Activated CD4-positive, alpha-beta T cell treated with anti-CD3 and anti-CD28 coated beads, Interleukin-10, Interleukin-2, amounts not matched to agents 100 ng/mL and 50 ng/mL, durations not matched to agents 16 hours and 8 hours (primary cell): Measurements from ENCODE around the gene ABCB9.
A peak's percentile ranks its signal among the peaks of the same experiment; 100 is the strongest.
"Not testable (repeated sequence)": the region's sequence is repeated elsewhere in the genome, so short reads cannot be mapped to it uniquely, and the experiment has no call there.

Source experiments
- DNase-seq: peaks from one replicate; pipeline ENCODE4 v3.0.0-alpha.2; 2020

The ABCB9 gene

GRCh38 chr12:122965851-122966742, at the start of gene ABCB9:
ABCB9 (minus strand) TSS chr12:122966463; CDS start chr12:122960235, 6,228 bp downstream.
- DNase-seq: peak; percentile 93

GRCh38 chr12:123014473-123014872, 48.2 kb upstream of the ABCB9 start:
- DNase-seq: not testable (repeated sequence)

DNA sequence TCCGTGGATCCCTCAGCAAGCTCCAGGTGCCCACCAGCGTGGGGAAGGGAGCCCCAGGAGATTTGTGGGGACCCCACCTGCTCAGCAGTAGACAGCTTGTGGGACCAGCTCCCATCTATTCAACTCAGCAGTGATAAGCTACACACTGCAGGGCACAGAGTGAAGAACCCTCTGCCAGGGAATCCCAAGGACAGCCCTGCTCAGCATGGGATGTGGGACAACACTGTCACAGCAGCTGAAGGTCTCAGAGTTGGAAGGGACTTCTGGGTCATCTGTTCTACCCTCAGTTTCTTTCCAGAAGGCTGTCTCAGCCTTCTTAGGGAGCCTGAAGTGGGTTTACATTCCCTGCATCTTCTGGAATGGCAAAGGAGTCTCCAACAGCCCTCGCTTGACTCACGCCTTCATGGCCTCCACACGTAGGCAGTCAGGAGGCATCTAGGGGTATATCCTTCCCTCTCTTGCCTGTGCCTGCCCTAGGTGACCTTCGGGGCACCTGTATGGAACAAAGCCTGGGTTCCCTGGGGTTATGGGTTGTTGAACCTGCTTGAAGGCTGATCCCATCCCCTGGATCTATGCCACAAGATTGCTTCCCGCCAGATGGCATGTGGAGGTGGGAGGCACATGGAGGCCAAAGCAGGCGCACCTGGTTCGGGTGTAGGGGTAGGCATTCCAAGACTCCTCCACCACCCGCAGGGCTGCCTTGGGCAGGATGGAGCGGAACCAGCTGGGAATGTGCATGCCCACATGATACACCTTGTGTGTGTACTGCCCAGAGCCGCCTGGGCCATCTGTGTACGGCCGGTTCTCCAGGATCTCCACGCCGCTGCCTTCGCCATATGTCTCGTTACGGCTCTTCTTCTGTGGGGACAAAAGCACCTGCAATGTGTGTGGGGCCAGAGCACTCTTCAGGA, 47.2 kb upstream of the ABCB9 start:
- DNase-seq: no peak

GRCh38 chr12:123011701-123012100, 45.4 kb upstream of the ABCB9 start:
- no peak for DNase-seq

DNA sequence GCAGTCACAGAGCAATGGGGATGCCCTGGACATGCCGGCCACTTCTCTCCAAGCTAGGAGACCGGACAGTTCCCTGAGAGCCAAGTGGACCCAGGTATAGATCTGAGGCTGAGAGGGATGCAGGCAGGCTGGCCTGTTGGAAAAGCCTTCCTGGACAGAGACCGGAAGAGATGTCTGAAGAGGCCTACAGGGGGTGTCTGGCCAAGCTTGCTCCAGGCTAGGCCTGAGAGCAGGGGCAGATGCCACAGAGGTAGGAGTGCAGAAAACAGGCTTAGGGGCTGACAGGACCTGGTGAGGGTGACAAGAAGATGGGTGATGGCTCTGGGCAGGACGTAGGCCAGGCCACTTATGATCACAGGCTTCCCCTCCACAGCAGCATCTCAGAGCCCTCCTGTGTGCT, 44.4 kb upstream of the ABCB9 start:
- no peak for DNase-seq

- no peak for DNase-seq
Observed at GRCh38 chr12:123010110-123010509, 43.8 kb upstream of the ABCB9 start.

DNA sequence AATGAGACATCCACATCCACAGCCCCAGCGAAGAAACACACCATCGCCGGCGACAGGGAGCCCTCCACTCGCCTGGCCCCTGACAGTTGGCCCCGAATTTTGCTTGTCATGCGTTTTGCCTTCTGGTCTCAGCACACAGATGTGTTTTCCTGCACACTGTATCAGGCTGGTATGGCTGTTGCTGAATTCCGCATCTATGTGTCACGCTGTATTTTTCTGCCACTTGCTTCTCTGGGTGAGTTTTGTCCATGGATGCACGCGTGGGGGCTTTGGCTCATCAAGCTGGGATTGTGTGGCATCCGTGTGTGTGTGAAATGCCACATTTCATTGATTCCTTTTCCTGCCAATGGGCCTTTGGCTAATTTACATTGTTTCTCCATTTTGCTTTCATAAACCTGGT, 40.7 kb upstream of the ABCB9 start:
- no peak for DNase-seq

DNA sequence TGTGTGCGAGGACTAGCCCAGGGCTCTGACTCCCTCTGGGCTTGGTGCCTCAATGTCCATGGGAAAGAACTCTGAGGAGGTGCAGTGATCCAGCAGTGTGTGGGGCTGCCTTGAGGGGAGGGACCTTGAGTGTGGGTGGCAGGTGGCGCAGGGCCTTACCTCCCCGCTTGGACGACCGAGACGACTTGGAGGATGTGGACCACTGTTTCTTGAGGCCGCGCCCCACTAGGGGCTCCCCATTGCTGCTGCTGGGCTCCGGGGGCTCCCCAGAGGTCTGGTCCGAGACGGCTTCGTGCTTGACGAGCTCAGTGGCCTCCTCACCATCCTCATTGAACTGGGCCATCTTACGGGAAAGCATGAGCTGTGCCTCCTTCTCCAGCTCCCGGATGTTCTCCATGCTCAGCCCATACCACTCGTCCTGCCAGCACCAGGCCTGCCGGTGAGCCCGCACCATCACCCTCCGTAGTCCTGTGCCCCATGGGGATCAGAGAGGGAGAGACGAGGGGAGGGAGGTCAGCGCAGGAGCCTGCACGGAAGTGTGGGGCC, 38.9 kb upstream of the ABCB9 start:
- DNase-seq: no peak

- DNase-seq: no peak
Observed at GRCh38 chr12:123004287-123004686, 38.0 kb upstream of the ABCB9 start.

GRCh38 chr12:123003257-123003656, 37.0 kb upstream of the ABCB9 start:
- DNase-seq: no peak

- no peak for DNase-seq
Observed at GRCh38 chr12:123001464-123001863, 35.2 kb upstream of the ABCB9 start.

DNA sequence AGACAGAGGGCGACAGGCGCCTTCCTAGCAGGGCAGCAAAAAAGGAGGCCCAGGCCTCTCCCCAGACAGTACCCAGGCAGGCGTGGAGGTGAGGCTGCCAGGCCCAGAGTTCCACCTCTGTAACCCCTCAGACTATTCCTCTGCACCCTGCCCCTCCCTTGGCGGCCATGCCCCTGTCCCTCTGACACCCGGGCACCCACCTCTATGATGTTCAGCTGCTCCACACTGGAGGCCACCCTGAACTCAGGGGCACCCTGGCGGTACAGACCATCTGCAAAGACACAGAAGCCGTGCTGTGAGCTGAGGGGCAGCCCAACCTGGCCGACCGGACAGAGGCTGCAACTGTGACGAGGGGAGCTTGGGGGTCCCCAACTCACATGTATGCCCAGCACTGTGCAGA, 34.3 kb upstream of the ABCB9 start:
- DNase-seq: no peak

- DNase-seq: no peak
Observed at GRCh38 chr12:122999986-123000420, 33.7 kb upstream of the ABCB9 start.

DNA sequence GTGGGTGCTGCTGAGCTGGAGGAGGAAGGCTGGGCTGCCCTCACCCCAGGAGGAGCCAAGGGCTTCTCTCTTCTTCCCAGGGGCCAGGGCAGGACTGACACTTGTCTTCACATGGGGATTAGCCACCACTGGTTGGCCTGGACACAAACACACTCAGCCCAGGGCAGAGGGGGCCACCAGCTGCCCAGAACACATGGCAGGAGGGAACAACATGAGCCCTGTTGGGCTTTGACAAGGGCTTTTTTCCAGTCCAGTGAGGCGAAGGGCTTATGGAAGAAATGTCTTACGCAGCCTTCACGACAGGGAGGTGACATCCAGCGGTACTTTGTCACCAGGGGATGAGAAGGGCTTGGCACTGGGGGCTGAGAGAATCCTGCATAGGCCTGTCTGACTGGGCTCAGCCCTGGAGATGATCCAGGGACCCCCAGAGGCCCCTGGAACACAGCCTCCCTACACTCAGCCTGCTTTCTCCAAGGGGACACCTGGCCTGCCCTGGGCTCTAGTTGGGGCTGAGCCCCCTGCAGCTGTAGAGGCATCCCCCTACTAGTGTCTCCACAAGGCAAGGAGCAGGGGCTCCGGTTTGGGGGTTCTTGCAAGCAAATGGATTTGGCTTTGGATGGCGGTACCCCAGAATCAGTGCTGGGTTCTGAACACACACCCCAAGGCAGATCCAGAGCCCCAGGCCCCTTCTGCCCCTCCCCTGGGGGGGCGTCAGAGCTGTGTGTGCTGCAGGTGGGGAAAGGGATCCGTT, 33.1 kb upstream of the ABCB9 start:
- no peak for DNase-seq

DNA sequence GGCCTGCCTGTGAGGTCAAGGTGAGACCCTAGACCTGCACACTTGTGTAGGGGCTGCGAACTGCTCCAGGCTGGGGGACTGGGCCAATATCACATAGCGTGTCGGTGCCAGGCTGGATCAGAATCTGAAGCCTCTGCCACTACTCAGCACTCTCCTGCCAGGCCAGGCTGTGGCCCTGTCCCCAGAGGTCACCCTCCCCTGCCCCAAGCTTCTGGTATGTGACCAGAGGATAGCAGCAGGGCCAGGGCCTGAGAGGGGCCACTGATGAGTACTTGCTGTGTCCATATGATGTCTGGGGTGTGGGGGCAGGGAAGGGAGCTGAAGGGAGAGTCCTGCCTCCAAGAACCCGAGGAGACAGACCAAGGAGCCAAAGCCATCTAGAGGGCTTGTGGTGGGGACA, 32.1 kb upstream of the ABCB9 start:
- DNase-seq: no peak

- no peak for DNase-seq
Observed at GRCh38 chr12:122997343-122998250, 31.3 kb upstream of the ABCB9 start.

GRCh38 chr12:122996621-122997342, 30.5 kb upstream of the ABCB9 start:
- DNase-seq: no peak

DNA sequence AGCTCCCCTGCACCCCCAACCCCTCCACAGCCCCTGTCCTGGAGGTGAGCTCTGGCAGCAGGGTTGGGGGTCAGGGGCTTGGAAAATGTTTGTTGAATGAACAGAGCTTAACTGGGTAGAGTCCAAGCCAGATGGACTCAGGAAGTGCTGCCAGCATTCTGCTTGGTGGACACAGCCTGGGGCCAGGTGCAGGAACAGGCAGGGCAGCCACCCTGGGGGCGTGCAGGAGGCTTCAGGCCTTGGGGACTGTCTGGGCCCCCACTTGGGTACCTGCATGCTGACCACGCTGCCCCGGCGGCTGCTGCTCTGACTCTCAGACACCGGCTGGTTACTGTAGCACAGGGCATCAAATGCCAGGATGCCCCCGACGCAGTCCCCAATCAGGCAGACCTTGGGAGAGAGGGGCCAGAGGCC, 29.9 kb upstream of the ABCB9 start:
- no peak for DNase-seq

DNA sequence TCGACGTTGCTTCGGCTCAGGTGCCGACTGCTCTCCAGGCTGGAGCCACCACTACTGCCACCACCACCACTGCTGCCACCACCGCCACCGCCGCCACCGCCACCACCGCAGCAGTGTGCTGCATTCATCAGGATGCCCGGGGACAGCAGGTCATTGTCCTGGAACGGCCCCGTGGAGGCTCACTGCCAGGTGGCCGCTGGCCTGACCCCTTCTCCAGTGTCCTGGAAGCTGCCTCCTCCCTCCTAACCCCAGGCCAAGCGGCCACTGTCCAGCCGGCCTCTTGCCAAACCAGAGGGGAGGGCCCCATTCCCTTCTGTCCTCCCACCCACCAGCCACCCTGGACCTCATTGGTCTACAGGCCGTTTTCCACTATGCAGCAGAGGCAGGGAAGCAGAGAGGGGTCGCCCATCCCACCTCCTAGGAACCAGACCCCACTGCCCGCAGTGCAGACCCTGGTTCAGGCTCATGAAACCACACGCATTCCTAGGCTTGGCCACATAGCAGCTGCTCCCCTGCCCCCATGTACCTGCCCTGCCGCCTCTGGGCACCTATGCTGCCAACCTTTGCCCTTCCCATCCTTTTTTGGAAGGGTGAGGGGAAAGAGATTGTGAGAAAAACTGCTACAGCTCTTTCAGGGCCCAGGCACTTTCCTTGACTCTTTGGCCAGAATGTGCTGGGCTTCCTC, 29.4 kb upstream of the ABCB9 start:
- DNase-seq: no peak
